HepG2 (cell line): ENCODE results near the gene INPP4B. TPM values are rescaled to one million over a fixed set of nuclear protein-coding genes. Genes with fewer than 3 reads are reported as not detected.

Experiments used
- NCOR1 ChIP-seq: fragments of 200-600 bp; sonication (generic); IDR thresholded peaks from 2 replicates; pipeline ENCODE4 v1.7.0; 2017; ENCODE audit warnings: antibody characterized with exemption, low read length, borderline replicate concordance
- NPAS2 ChIP-seq: sonication (generic); formaldehyde crosslinking; IDR thresholded peaks from 2 replicates; pipeline ENCODE4 v1.8.0; 2022; ENCODE audit warnings: mild to moderate bottlenecking, missing genetic modification reagents, borderline replicate concordance
- RARG ChIP-seq: sonication (generic); formaldehyde crosslinking; IDR thresholded peaks from 2 replicates; pipeline ENCODE4 v1.4.0; 2020; ENCODE audit warnings: low read depth, mild to moderate bottlenecking, missing genetic modification reagents
- SCMH1 ChIP-seq: sonication (generic); formaldehyde crosslinking; IDR thresholded peaks from 2 replicates; pipeline ENCODE4 v1.9.0; 2021; ENCODE audit warnings: missing genetic modification reagents, mild to moderate bottlenecking, borderline replicate concordance
- ZNF780A ChIP-seq: sonication (generic); formaldehyde crosslinking; IDR thresholded peaks from 2 replicates; pipeline ENCODE4 v1.8.0; 2022; ENCODE audit warnings: mild to moderate bottlenecking, missing genetic modification reagents, moderate library complexity
- ZSCAN29 ChIP-seq: sonication (generic); formaldehyde crosslinking; conservative IDR thresholded peaks from 2 replicates; pipeline ENCODE4 v1.4.0; 2020; ENCODE audit warnings: mild to moderate bottlenecking, missing genetic modification reagents
- polyA plus RNA-seq, 8 experiments: library from polyadenylated mRNA; depleted of rRNA in 3 of 8; stranded (reverse) in 7 of 8; unstranded in 1 of 8; fragments of >200 nt; fragmentation: Illumina TruSeq in 4 of 8; extraction: Trizol in 4 of 8; gene quantifications; 2 replicates each; pipeline versions ENCODE4 v1.2.1 to v1.2.3, GENCODE V29; 2011 to 2016; ENCODE audit warnings: low read depth in 4 of 8, missing spikeins in 1 of 8, mixed read lengths in 1 of 8; ENCODE audit not compliant: insufficient read depth in 1 of 8
- total RNA-seq, 5 experiments: library from RNA; depleted of rRNA; stranded (reverse); fragments of >200 nt; fragmentation: Illumina TruSeq; extraction: Trizol; gene quantifications; 2 replicates each; pipeline ENCODE4 v1.2.3, GENCODE V29; 2016; ENCODE audit warnings: low read depth in 1 of 5
- TF ChIP-seq, protein P1 (sequence below): sonication (generic); formaldehyde crosslinking; IDR thresholded peaks from 2 replicates; pipeline ENCODE4 v1.4.0; 2020; ENCODE audit warnings: low read depth, missing genetic modification reagents
- TF ChIP-seq, protein P2 (sequence below): sonication (generic); formaldehyde crosslinking; IDR thresholded peaks from 2 replicates; pipeline ENCODE4 v1.4.0; 2020; ENCODE audit warnings: missing genetic modification reagents
- TF ChIP-seq, protein P3 (sequence below): sonication (generic); formaldehyde crosslinking; IDR thresholded peaks from 2 replicates; pipeline ENCODE4 v1.5.0; 2020; ENCODE audit warnings: mild to moderate bottlenecking, missing genetic modification reagents
- TF ChIP-seq, protein P4 (sequence below): sonication (generic); formaldehyde crosslinking; IDR thresholded peaks from 2 replicates; pipeline ENCODE4 v1.8.1; 2023; ENCODE audit warnings: mild to moderate bottlenecking, inconsistent platforms, moderate library complexity, missing genetic modification reagents, borderline replicate concordance
- TF ChIP-seq, protein P5 (sequence below): sonication (generic); formaldehyde crosslinking; IDR thresholded peaks from 2 replicates; pipeline ENCODE4 v1.4.0; 2020; ENCODE audit warnings: missing genetic modification reagents
- TF ChIP-seq, protein P6 (sequence below), 2 experiments: IDR thresholded peaks; 2 replicates each; pipeline ENCODE4 v1.6.1; 2011 to 2012; ENCODE audit warnings: low read length in 2 of 2, borderline replicate concordance in 1 of 2, low read depth in 1 of 2, mild to moderate bottlenecking in 1 of 2, moderate library complexity in 1 of 2

INPP4B gene
- total and polyA plus RNA-seq, 2 of the 13 experiments (the other 11 are each of a cell fraction or from before 2014, with no cell fraction given): not detected

DNA sequence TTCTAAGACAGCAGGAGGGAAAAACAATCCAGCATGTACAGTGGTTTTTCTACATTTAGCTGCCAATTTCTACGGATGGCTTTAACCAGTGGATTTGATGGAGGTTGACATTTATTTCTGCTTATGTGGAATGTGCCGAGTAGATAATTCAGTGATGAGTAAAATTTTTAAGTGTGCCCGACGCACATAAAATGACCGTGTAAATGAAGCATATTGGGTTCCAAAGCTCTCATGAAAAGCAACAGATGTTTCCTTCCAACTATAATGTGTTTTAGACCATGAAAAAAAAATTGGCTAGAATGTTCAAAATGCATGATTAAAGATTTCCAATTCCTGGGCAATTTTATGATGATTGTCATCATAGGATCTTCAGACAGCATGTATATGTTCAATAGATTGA is 14.1 kb downstream of the INPP4B start (continued):
- TF ChIP-seq, protein P1, sequence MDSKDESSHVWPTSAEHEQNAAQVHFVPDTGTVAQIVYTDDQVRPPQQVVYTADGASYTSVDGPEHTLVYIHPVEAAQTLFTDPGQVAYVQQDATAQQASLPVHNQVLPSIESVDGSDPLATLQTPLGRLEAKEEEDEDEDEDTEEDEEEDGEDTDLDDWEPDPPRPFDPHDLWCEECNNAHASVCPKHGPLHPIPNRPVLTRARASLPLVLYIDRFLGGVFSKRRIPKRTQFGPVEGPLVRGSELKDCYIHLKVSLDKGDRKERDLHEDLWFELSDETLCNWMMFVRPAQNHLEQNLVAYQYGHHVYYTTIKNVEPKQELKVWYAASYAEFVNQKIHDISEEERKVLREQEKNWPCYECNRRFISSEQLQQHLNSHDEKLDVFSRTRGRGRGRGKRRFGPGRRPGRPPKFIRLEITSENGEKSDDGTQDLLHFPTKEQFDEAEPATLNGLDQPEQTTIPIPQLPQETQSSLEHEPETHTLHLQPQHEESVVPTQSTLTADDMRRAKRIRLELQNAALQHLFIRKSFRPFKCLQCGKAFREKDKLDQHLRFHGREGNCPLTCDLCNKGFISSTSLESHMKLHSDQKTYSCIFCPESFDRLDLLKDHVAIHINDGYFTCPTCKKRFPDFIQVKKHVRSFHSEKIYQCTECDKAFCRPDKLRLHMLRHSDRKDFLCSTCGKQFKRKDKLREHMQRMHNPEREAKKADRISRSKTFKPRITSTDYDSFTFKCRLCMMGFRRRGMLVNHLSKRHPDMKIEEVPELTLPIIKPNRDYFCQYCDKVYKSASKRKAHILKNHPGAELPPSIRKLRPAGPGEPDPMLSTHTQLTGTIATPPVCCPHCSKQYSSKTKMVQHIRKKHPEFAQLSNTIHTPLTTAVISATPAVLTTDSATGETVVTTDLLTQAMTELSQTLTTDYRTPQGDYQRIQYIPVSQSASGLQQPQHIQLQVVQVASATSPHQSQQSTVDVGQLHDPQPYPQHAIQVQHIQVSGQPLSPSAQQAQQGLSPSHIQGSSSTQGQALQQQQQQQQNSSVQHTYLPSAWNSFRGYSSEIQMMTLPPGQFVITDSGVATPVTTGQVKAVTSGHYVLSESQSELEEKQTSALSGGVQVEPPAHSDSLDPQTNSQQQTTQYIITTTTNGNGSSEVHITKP (CRISPR knock-in tag): no peak
- TF ChIP-seq, protein P2, sequence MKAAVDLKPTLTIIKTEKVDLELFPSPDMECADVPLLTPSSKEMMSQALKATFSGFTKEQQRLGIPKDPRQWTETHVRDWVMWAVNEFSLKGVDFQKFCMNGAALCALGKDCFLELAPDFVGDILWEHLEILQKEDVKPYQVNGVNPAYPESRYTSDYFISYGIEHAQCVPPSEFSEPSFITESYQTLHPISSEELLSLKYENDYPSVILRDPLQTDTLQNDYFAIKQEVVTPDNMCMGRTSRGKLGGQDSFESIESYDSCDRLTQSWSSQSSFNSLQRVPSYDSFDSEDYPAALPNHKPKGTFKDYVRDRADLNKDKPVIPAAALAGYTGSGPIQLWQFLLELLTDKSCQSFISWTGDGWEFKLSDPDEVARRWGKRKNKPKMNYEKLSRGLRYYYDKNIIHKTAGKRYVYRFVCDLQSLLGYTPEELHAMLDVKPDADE (CRISPR knock-in tag): no peak
- TF ChIP-seq, protein P3, sequence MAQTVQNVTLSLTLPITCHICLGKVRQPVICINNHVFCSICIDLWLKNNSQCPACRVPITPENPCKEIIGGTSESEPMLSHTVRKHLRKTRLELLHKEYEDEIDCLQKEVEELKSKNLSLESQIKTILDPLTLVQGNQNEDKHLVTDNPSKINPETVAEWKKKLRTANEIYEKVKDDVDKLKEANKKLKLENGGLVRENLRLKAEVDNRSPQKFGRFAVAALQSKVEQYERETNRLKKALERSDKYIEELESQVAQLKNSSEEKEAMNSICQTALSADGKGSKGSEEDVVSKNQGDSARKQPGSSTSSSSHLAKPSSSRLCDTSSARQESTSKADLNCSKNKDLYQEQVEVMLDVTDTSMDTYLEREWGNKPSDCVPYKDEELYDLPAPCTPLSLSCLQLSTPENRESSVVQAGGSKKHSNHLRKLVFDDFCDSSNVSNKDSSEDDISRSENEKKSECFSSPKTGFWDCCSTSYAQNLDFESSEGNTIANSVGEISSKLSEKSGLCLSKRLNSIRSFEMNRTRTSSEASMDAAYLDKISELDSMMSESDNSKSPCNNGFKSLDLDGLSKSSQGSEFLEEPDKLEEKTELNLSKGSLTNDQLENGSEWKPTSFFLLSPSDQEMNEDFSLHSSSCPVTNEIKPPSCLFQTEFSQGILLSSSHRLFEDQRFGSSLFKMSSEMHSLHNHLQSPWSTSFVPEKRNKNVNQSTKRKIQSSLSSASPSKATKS (CRISPR knock-in tag): no peak
- TF ChIP-seq ZSCAN29 (CRISPR knock-in tag): no peak
- TF ChIP-seq SCMH1 (CRISPR knock-in tag): no peak
- TF ChIP-seq, protein P4, sequence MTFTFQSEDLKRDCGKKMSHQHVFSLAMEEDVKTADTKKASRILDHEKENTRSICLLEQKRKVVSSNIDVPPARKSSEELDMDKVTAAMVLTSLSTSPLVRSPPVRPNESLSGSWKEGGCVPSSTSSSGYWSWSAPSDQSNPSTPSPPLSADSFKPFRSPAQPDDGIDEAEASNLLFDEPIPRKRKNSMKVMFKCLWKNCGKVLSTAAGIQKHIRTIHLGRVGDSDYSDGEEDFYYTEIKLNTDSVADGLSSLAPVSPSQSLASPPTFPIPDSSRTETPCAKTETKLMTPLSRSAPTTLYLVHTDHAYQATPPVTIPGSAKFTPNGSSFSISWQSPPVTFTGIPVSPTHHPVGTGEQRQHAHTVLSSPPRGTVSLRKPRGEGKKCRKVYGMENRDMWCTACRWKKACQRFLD: no peak
- TF ChIP-seq ZNF780A (CRISPR knock-in tag): no peak
- TF ChIP-seq, protein P5, sequence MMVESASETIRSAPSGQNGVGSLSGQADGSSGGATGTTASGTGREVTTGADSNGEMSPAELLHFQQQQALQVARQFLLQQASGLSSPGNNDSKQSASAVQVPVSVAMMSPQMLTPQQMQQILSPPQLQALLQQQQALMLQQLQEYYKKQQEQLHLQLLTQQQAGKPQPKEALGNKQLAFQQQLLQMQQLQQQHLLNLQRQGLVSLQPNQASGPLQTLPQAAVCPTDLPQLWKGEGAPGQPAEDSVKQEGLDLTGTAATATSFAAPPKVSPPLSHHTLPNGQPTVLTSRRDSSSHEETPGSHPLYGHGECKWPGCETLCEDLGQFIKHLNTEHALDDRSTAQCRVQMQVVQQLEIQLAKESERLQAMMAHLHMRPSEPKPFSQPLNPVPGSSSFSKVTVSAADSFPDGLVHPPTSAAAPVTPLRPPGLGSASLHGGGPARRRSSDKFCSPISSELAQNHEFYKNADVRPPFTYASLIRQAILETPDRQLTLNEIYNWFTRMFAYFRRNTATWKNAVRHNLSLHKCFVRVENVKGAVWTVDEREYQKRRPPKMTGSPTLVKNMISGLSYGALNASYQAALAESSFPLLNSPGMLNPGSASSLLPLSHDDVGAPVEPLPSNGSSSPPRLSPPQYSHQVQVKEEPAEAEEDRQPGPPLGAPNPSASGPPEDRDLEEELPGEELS (CRISPR knock-in tag): no peak
- no peak for TF ChIP-seq NPAS2 (CRISPR knock-in tag)
- TF ChIP-seq NCOR1: no peak
- TF ChIP-seq RARG (CRISPR knock-in tag): no peak
- TF ChIP-seq, protein P6, sequence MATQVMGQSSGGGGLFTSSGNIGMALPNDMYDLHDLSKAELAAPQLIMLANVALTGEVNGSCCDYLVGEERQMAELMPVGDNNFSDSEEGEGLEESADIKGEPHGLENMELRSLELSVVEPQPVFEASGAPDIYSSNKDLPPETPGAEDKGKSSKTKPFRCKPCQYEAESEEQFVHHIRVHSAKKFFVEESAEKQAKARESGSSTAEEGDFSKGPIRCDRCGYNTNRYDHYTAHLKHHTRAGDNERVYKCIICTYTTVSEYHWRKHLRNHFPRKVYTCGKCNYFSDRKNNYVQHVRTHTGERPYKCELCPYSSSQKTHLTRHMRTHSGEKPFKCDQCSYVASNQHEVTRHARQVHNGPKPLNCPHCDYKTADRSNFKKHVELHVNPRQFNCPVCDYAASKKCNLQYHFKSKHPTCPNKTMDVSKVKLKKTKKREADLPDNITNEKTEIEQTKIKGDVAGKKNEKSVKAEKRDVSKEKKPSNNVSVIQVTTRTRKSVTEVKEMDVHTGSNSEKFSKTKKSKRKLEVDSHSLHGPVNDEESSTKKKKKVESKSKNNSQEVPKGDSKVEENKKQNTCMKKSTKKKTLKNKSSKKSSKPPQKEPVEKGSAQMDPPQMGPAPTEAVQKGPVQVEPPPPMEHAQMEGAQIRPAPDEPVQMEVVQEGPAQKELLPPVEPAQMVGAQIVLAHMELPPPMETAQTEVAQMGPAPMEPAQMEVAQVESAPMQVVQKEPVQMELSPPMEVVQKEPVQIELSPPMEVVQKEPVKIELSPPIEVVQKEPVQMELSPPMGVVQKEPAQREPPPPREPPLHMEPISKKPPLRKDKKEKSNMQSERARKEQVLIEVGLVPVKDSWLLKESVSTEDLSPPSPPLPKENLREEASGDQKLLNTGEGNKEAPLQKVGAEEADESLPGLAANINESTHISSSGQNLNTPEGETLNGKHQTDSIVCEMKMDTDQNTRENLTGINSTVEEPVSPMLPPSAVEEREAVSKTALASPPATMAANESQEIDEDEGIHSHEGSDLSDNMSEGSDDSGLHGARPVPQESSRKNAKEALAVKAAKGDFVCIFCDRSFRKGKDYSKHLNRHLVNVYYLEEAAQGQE (IDR thresholded peaks at IDR 0.05; ENCODE audit: borderline replicate concordance in 1 of 2, low read depth in 1 of 2, low read length in 2 of 2): no peak
